GM19035 (cell line): ENCODE results near the gene NCAM2.

Source experiments
- ATAC-seq: cut with Tn5 transposase; IDR thresholded peaks from one replicate; pipeline ENCODE4 v1.9.1; 2021; ENCODE audit not compliant: unreplicated experiment

The NCAM2 gene

GRCh38 chr21:21210552-21210951 lies 212.3 kb downstream of the NCAM2 start:
- no peak for ATAC-seq

GRCh38 chr21:21213297-21213696 lies 215.1 kb downstream of the NCAM2 start:
- ATAC-seq: no peak

- no peak for ATAC-seq
Observed at GRCh38 chr21:21216047-21216446, 217.8 kb downstream of the NCAM2 start.

- ATAC-seq: no peak
Observed at GRCh38 chr21:21226472-21226871, 228.3 kb downstream of the NCAM2 start.

- ATAC-seq: no peak
Observed at GRCh38 chr21:21230672-21231071, 232.5 kb downstream of the NCAM2 start.

- no peak for ATAC-seq
Observed at GRCh38 chr21:21231913-21232312, 233.7 kb downstream of the NCAM2 start.

GRCh38 chr21:21232320-21232719 lies 234.1 kb downstream of the NCAM2 start:
- ATAC-seq: no peak

GRCh38 chr21:21233051-21233450 lies 234.8 kb downstream of the NCAM2 start:
- no peak for ATAC-seq

- no peak for ATAC-seq
Observed at GRCh38 chr21:21236996-21237395, 238.8 kb downstream of the NCAM2 start.

GRCh38 chr21:21238629-21239400 lies 240.6 kb downstream of the NCAM2 start:
- ATAC-seq: no peak

- no peak for ATAC-seq
Observed at GRCh38 chr21:21241391-21241790, 243.2 kb downstream of the NCAM2 start.

- ATAC-seq: no peak
Observed at GRCh38 chr21:21246007-21246406, 247.8 kb downstream of the NCAM2 start.

GRCh38 chr21:21247424-21247823 lies 249.2 kb downstream of the NCAM2 start:
- ATAC-seq: no peak

- ATAC-seq: no peak
Observed at GRCh38 chr21:21262048-21262447, 263.8 kb downstream of the NCAM2 start.

GRCh38 chr21:21268061-21268471 lies 269.9 kb downstream of the NCAM2 start:
- ATAC-seq: no peak

GRCh38 chr21:21268885-21269284 lies 270.7 kb downstream of the NCAM2 start:
- no peak for ATAC-seq

GRCh38 chr21:21279193-21279901 lies 281.1 kb downstream of the NCAM2 start:
- no peak for ATAC-seq

- ATAC-seq: no peak
Observed at GRCh38 chr21:21283810-21284209, 285.6 kb downstream of the NCAM2 start.

- no peak for ATAC-seq
Observed at GRCh38 chr21:21286170-21286798, 288.1 kb downstream of the NCAM2 start.

- ATAC-seq: no peak
Observed at GRCh38 chr21:21290751-21291150, 292.5 kb downstream of the NCAM2 start.

GRCh38 chr21:21291883-21292569 lies 293.8 kb downstream of the NCAM2 start:
- ATAC-seq: no peak
